Thyroid gland (tissue), 4 donors: ENCODE results near the gene RIPK3. TPM values are rescaled to one million over a fixed set of nuclear protein-coding genes. Genes with fewer than 3 reads are reported as not detected.

Experiments used
- DNase-seq, 2 donors: peaks; one replicate each; pipeline ENCODE4 v3.0.0-alpha.2; 2019
- H3K27ac ChIP-seq, 3 donors: fragments of 200-600 bp; sonication (generic); 1 replicate in 2 of 3; 2 replicates in 1 of 3; pipeline ENCODE4 v1.5.1; 2016 to 2019; ENCODE audit warnings: mild to moderate bottlenecking in 1 of 3, moderate library complexity in 1 of 3
- H3K27me3 ChIP-seq: fragments of 200-600 bp; sonication (generic); one replicate; pipeline ENCODE4 v1.5.1; 2019
- H3K36me3 ChIP-seq, 2 donors: fragments of 200-600 bp; sonication (generic); one replicate each; pipeline ENCODE4 v1.5.1; 2016 to 2019
- H3K4me1 ChIP-seq, 2 donors: fragments of 200-600 bp; sonication (generic); one replicate each; pipeline ENCODE4 v1.5.1; 2017 to 2019
- H3K4me3 ChIP-seq, 3 donors: fragments of 200-600 bp; sonication (generic); replicated peaks in 1 of 3; 1 replicate in 2 of 3; 2 replicates in 1 of 3; pipeline ENCODE4 v1.5.1; 2016; ENCODE audit warnings: mild to moderate bottlenecking in 1 of 3
- H3K9me3 ChIP-seq: fragments of 200-600 bp; sonication (generic); one replicate; pipeline ENCODE4 v1.5.1; 2017
- CTCF ChIP-seq, 6 experiments: fragments of 200-600 bp in 3 of 6; fragments of 450-650 bp in 3 of 6; sonication (generic) in 3 of 6; IDR thresholded peaks; one replicate each; pipeline ENCODE4 v1.5.1; 2016 to 2019; ENCODE audit warnings: antibody characterized with exemption in 6 of 6, mild to moderate bottlenecking in 2 of 6, inconsistent platforms in 1 of 6, moderate library complexity in 1 of 6
- POLR2A ChIP-seq, 2 donors: fragments of 450-650 bp; IDR thresholded peaks; one replicate each; pipeline ENCODE4 v1.6.1; 2017; ENCODE audit warnings: antibody characterized with exemption in 2 of 2, mild to moderate bottlenecking in 2 of 2, moderate library complexity in 1 of 2
- WGBS, 2 donors: methylation state at CpG; one replicate each; pipeline ENCODE4 v1.1.5; 2017; 5-methylcytosine and 5-hydroxymethylcytosine counted together
- intact Hi-C: fragments of 100-400 bp; cut with DNase I; formaldehyde crosslinking; loops from one replicate; pipeline ENCODE4 v1.15.1; 2023
- total RNA-seq, 4 donors: library from RNA; depleted of rRNA; stranded (reverse); fragments of >200 nt; gene quantifications; one replicate each; pipeline ENCODE4 v1.2.3, GENCODE V29; 2016

RIPK3 gene
- total RNA-seq, 4 donors from 2014 or later, result 12.4 to 21.3 (median 18.4) TPM

DNA sequence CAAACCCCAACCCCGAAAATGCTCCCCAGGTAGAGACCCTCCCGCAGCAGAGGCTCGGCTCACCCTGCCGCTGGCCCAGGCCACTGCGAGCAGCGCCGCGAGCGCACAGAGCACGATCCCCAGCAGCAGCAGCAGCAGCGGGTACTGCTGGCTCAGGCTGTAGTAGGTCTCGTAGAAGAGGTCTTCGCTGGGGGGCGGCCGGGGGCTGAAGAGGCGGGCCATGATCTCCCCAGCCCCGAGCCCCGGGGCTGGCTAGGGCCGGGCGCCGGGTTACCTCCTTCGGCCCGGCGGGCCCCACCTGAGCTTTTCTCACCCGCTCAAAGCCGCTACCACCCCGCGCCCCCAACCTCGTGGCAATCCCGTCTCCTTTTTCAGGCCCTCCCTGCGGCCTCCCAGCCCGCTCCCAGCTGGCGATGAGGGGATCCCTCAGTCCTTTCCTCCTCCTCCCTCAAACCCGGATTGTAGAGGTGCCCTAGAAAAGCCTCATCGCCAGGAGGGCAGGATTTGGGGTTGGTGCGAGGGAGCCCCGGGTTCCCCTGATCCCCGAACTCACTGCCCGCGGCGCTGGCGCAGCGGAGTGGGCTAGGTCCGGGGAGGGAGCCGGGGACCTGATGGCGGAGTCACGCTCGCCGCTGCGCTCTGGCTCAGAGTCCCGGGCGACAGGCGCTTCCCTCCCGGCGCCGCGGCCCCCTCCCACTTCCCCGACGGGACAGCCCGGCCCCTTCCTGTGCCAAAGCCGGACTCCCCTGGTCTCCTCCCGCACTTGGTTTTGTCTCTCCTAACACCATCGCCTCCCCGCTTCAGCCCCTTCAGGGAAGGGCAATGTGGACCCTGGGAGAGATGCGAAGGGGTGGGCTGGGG, 5.1 kb downstream of the RIPK3 start, which contains the start of gene ADCY4:
TSS of gene ADCY4 (minus strand) at position 641 of the 861 bp plus-strand sequence. CDS start at position 222, 419 bp downstream.
- WGBS, 2 donors, result 17 to 19% methylated on average over 38 to 52 of the region's 65 CpGs
- H3K4me3 ChIP-seq, result peak within 1 kb of the TSS; percentile 5 to 47 (median 9)
- TF ChIP-seq POLR2A (IDR thresholded peaks at IDR 0.05) (peak in 1 of 2 donors; percentile 21), CTCF (IDR thresholded peaks at IDR 0.05) (no peak)
- no peaks in the 10 kb centered on the region for H3K27me3 ChIP-seq
- peak within 1 kb of the TSS; percentile 57 to 78 (median 68) for H3K27ac ChIP-seq
- no peaks in the 10 kb centered on the region for H3K36me3 ChIP-seq
- intact Hi-C loops, result loop anchor here (2.0 to 5.0 kb wide), 2 partner anchors 33 to 102 kb away; partner anchors contain the start of gene NFATC4
- H3K4me1 ChIP-seq, result peaks cover 21 to 74% of the 10 kb centered on the region in 2 donors
- H3K9me3 ChIP-seq, result no peaks in the 10 kb centered on the region
- DNase-seq, result peak; percentile 28 to 38

DNA sequence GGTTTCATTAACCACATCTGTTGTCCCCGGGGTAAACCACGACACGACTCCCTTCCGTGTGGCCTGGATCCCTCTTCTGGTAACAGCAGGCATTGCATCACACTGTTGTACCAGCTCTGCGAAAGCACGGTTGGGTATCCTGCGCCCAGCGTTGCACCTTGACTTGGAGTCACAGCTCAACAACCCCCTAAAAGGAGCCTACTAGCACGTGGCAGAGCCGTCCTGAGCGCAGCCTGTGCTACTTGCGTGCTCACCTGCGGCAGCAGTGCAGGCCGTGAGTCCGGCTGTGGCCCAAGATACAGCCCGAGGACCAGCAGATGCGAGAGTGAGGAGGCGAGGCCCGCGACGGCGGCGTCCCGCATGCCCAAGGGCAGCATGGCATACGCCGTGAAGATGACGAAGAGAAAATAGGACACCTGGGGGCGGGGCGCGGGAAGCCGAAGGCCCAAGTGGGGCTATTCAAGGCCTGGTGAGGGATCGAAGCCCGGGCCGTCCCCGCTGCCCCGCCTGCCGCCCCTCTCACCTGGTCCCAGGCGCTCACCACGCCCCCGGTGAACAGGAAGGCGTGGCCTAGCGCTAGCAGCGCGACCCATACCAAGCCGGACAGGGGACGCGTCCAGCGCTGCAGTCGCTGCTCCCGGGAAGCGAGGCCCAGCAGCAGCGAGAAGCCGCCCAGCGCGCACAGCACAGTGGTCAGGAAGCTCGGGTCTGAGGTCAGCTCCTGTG, 7.4 kb downstream of the RIPK3 start:
- TF ChIP-seq CTCF (IDR thresholded peaks at IDR 0.05) (peak; percentile 53 to 87 (median 73)), POLR2A (IDR thresholded peaks at IDR 0.05) (no peak)
- Histone ChIP-seq H3K4me1 (peaks cover 21 to 55% of the 10 kb centered on the region in 2 donors), H3K36me3 (no peaks in the 10 kb centered on the region), H3K27me3 (no peaks in the 10 kb centered on the region), H3K27ac (peak overlapping the region in 1 of 3 donors; percentile 44), H3K9me3 (no peaks in the 10 kb centered on the region), H3K4me3 (peak overlapping the region in 1 of 3 donors; percentile 19)
- DNase-seq, result peak; percentile 82 to 83
- WGBS, 2 donors, result 19 to 21% methylated on average over 25 to 46 of the region's 56 CpGs
- intact Hi-C loops, result loop anchor here (2.0 to 5.0 kb wide), 2 partner anchors 35 to 98 kb away; partner anchors contain the start of gene NFATC4

GRCh38 chr14:24331731-24332267, 8.0 kb downstream of the RIPK3 start:
- H3K27me3 ChIP-seq, result no peaks in the 10 kb centered on the region
- no peak overlapping the region for H3K4me3 ChIP-seq
- peak overlapping the region in 1 of 3 donors; percentile 44 for H3K27ac ChIP-seq
- no peaks in the 10 kb centered on the region for H3K36me3 ChIP-seq
- no peaks in the 10 kb centered on the region for H3K9me3 ChIP-seq
- intact Hi-C loops, result loop anchor here (2.0 to 5.0 kb wide), 2 partner anchors 36 to 99 kb away; partner anchors contain the start of gene NFATC4
- H3K4me1 ChIP-seq, result peaks cover 21 to 49% of the 10 kb centered on the region in 2 donors
- WGBS, 2 donors, result 57 to 65% methylated on average over 19 to 20 of the region's 26 CpGs
- TF ChIP-seq POLR2A (IDR thresholded peaks at IDR 0.05) (no peak), CTCF (IDR thresholded peaks at IDR 0.05) (no peak)
- no peak for DNase-seq

DNA sequence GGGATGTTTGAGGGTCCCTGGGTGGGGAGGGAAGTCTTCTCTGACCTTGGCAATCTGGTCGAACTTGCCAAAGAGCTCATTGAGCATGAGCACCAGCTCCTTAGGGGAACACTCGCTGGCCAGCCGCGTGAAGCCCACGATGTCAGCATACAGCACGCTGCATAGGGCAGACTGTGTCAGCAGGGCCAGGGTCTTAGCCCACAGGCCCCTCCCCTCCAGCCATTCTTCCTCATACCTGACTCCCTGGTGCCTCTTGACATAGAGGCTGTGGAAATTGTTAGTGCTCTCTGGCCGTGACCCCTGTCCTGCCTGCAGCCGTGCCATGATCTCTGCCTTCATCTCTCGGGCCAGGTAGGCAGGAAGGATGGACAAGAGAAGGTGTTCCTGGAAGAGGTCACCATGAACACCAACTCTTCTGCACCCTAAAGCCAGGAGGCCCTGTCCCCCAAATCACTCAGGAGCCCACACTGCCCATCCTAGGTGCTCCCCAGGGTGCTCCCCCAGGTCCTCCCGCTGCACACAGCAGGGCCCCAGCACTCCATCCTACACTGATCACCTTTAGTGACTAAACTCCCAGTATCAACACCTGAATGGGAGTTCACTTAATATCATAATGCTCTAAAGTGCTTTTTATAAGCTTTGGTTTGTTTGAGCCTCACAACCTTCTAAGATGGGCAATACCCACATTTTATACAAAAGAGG, 8.7 kb downstream of the RIPK3 start:
- H3K27me3 ChIP-seq, result no peaks in the 10 kb centered on the region
- H3K36me3 ChIP-seq, result no peaks in the 10 kb centered on the region
- no peak overlapping the region for H3K27ac ChIP-seq
- 82 to 85% methylated on average over 9 to 10 of the region's 10 CpGs for whole genome bisulfite sequencing, 2 donors
- TF ChIP-seq POLR2A (IDR thresholded peaks at IDR 0.05) (no peak), CTCF (IDR thresholded peaks at IDR 0.05) (no peak)
- DNase-seq, result no peak
- intact Hi-C loops, result loop anchor here (5.0 kb wide), 1 partner anchor 36 kb away; the partner anchor contains the start of gene NFATC4
- peaks cover 21 to 42% of the 10 kb centered on the region in 2 donors for H3K4me1 ChIP-seq
- no peaks in the 10 kb centered on the region for H3K9me3 ChIP-seq
- no peak overlapping the region for H3K4me3 ChIP-seq
